Left renal cortex interstitium (tissue), 4 donors: ENCODE measurements around the gene GJB6. TPM values are rescaled to one million over a fixed set of nuclear protein-coding genes. Genes with fewer than 3 reads are reported as not detected.
"Not testable (repeated sequence)": the region's sequence is repeated elsewhere in the genome, so short reads cannot be mapped to it uniquely, and the experiment has no call there.

Source experiments
- DNase-seq, 4 donors: peaks; one replicate each; pipeline ENCODE4 v3.0.0-alpha.2; 2013; ENCODE audit warnings: low read depth in 4 of 4, low spot score in 2 of 4, missing footprints in 1 of 4
- polyA plus RNA-seq, 4 donors: library from polyadenylated mRNA; unstranded; fragments of 120-200 nt; gene quantifications; one replicate each; pipeline ENCODE4 v1.2.1, GENCODE V29; 2013; ENCODE audit not compliant: insufficient read length in 4 of 4

Gene GJB6
- polyA plus RNA-seq: 1 to 10 TPM; 1.5 to 4.6 (median 3.3) TPM

DNA sequence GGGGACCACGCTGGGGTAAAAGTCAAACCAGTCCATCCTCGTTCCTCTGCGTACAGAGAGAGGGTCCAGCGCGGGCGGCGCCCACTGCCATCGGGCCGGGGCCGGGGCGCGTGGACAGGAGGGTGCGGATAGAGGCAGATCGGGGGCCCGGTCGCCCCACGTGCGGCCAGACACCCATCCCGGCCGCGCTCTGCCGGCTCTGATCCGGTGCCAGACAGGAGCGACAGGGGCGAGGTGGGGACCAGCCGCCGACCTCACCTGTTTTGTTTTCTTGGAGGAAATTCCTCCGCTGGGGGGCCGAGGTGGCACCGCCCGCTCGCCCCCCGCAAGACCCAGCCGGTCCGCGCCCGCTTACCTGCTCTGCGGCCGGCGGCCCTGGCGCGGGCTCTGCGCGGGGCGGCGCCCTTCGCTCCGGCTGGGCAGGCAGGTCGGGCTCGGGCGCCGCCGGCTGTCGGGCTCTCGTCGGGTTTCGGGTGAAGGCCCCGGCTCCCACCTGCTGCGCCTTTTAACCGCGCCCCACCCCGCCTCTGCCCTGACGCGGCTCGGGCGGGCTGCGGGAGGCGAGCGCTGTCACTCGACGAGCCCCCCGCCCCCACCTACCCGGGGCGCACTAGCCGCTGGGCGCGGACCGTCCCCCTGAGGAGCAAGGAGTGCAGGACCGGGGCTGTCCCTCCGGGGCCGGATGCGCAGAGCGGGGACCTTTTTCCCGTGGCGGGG is at the start of gene GJB6:
TSS of gene GJB6 (minus strand) at position 481 of the 717 bp plus-strand sequence. CDS start 8,839 bp downstream, outside the sequence.
- no peak for DNase-seq

DNA sequence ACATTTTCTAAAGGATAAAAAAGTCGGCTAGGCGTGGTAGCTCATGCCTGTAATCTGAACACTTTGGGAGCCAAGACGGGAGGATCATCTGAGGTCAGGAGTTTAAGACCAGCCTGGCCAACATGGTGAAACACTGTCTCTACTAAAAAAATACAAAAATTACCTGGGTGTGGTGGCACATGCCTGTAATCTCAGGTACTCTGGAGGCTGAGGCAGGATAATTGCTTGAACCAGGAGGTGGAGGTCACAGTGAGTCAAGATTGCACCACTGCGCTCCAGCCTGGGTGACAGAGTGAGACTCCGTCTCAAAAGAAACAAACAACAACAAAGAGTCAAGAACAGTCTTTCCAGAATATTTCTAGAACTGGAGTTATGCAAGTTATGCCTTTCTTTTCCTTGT is 44.8 kb upstream of the GJB6 start:
- not testable (repeated sequence) for DNase-seq

DNA sequence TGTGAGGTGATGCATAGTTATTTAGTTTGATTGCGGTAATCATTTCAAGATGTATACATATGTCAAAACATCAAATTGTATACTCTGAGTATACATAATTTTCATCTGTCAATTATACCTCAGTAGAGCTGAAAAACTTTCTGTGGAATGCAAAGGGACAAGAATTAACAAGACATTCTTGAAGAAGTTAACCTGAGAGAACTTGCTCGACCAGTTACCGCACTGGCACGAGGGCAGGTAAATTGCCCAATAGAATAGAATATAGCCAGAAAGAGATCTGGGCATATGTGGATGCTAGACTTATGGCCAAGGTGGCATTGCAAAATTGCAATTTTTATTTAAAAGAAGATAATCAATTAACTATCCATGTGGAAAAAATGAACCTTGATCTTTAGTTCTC is 42.3 kb upstream of the GJB6 start:
- no peak for DNase-seq

DNA sequence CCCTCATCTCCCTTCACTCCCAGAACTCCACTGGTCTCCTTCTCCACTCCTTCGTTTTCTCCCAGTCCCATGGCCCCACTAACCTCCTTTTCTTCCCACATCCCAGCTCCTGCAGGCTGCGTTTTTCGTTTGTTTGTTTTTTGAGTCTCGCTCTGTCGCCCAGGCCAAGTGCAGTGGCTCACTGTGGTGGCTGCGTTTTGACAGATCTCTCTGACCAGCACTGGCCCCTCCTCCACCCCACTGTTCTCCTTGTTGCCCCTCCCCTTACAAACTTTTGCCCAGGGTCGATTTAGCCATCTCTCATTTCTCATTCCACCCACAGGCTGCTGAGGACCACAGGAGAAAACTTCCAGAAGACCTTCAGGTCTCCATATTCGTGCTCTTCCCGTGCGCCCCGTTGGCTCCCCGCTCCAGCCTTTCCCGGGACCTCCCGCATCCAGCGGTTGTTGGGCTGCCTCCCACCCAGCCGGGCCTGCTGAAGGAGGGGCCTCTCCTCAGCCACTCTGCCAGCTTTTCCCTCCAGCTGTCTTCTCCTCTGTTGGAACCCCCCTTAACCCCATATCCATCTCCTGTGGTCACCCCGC is 40.6 kb upstream of the GJB6 start:
- no peak for DNase-seq

DNA sequence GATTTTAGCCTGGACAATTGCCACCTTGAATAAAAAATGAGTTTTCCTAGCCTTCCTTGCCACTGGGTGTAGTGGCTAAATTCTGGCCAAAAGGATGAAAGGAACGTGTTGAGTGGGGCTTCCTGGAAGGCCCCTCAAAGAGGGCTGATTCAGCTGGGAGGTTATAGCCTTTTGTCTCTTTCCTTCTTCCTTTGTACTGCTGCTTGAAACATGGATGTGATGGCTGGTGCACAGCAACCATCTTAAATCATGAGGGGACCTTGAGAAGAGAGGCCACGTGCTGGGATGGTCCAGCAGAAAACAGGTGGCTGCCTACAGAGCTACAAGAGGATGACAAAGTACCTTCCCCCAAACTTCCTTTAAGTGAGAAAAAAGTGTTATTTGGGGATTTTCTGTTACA is 40.0 kb upstream of the GJB6 start:
- DNase-seq: no peak

DNA sequence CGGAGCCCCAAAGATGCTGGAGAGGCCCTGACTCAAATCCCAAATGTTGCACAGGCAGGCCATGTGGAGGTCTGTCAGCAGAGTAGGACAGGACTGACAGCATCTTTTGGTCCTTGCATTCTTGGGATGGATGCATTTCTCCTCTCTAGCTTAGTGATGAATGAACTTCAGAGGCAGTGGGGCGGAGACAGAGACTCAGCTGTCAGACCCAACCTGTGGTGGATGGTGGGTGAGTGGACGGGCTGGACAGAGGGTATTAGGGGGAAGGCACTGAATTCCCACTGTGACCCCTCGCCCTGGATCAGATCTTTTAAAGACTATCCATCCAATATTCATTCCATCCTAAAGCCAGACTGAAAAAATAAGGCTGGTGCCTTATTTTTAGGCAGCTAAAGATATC is 39.3 kb upstream of the GJB6 start:
- DNase-seq: no peak

DNA sequence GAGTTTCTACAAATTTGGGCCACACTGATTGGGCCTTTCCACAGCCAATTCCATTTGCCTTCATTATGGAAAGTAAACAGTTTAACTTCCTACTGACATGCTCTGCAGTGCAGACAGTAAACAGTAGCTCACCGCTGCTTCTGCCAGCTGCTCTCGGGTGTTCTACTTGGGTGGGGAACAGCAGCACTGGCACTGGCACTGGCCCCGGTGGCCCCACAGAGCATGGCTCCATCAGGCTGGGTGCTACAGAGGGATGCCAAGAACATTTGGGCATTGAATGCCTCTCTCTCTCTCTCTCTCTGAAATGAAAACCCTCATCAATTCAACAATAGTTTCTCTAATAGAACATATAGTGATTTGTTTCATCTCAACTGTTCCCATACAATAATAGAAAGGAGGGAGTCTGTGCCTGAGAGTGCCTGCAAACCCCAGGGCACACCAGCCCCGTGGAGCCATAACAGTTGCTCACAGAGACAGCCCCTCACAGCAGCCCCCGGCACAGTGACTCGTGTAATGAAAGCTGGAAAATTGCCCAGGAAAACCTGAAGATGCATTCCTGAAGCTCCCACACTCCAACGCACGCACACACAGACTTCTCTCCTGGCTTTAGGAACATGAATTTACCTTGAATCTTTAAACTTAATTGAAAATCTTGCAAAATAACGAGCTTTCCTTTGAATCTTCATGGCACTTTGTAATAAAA is 38.2 kb upstream of the GJB6 start:
- DNase-seq: no peak

DNA sequence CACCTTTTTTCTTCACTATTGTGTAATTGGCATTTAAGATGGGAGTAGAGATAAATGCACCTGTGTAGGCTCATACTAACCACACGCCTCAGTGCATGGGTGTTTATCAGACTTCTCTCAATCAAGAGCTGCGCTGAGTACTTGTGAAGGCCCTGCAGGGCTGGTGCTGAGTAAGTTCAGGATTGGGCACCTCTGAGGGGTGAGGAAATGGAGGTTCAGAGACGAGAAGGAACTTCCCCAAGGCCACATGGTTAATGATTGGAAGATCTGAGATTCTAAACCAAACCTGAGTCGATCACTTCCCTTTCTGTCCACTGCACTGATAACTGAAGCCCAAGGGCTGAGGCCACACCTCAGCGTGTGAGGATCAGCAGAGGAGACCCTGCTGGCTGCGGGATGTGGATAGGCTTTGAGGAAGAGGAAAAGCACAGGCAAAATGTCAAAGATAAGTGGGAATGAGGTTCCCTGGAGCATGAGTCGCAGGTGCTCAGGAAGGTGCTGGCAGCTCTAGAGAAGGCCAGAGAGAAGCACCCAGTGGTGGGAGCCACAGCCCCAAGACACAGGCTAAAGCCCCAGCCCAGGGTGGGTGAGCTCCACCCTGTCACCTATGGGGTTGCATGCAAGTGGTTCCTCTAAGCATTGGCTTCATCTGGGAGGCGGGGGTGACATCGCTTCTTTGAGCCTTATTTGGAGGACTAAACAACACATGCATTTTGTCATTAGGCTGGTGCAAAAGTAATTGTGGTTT is 32.3 kb upstream of the GJB6 start:
- DNase-seq: no peak

DNA sequence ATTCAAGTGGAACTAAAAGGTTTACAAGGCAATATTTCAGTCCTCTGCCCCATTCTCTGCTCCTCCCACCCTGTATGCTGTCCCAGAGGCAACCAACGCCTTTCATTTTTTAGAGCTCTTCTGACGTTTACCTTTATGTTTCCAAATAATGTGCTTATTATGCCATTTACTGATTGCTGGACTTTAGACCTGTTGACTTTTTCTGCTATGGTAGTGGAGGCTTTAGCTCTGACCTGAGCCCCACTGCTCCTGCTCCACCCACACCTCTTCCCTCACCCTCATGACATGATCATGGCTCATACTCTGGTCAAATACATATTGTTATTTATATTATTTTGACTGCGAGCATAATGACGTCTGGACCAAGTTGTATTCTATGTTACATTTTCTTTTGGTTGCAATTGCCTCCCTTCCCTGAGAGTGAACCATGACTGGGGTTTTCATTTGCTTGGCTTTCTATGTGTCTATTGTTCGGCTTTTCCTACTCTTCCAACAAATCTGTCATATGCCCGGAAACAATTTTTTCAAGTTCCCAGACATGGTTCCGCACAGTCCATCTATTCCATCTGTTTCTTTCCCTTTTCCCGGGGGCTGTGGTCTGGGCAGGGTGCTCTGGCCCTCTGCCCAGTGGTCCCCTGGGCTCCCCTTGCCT is 31.4 kb upstream of the GJB6 start:
- no peak for DNase-seq

DNA sequence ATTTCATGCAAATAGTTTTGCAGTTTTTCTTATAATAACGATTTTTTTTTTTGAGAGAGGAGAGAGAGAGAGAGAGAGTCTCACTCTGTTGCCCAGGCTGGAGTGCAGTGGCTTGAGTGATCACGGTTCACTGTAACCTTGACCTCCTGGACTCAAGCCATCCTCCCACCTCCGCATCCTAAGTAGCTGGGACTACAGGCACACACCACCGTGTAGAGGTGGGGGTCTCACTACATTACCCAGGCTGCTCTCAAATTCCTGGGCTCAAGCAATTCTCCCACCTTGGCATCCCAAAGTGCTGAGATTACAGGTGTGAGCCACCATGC is 26.8 kb upstream of the GJB6 start:
- no peak for DNase-seq

DNA sequence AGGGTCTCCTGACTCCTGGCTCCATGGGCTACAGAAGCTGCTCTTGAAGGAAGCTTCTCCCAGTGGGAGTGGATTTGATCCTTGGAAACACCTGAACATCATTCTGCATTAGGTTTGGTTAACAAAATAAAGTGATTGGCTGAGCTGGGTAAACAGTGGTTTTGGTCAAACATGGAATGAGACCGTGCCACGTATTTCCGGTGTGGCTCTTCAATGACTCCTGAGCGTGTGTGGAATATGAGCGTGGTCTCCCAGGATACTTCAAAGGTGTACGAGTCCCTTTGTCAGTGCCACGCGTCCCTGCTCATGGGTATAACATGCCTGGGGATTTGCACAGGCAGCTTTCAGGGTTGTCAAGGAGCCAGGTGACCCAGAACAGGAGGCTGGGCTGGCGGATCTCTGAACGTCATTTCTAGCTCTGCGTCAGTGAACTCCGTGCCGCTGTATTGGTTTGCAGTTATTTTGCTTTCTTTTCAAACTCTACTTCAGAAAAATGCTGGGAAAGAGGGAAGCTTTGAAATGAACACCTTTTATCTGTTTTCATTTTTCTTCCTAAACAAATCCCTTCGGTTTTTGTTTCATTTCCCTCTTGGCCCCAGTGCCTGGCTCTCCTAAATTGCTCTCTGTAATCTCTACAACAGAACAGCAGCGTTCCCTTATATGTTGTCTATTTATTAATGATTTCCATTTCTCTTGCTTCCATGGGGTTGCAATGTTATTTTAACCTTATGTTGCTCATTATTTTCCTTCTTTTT is 26.3 kb upstream of the GJB6 start:
- DNase-seq: peak in 2 of 4 donors; percentile 46 to 56

DNA sequence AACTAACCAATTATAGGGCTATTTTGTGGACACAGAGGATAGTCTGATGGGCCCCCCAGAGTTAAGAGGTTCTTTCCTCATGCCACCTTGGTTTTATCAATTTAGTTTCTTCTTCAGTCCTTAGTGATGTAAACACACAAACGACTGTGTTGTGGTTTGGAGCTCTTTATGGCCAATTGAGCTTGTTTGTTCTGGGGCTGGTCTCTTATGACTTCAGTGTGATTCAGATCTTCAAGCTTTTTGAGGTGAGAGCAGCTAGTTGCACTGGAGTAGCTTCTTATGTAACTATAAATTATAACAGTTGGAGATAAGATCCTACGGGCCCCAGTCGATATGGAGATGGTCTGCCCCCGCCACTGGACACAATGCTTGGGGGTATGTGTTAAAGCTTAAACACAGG is 22.0 kb upstream of the GJB6 start:
- no peak for DNase-seq

DNA sequence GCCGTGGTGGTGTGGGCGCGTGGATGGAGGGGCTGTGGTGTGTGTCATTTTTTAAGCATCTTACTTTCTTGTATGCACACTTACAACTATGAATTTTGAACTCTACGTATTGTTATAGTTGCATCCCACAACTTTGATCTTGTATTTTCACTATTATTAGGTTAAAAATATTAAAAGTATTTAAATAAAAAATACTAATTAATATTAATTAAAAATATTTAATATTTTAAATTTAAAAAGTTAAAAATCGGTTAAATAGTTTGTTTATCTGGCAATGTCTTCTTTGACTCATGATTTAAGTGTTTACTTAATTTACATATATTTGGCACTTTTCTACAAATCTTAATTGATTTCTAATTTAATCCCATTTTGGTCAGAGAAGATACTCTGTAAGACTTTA is 17.8 kb upstream of the GJB6 start:
- no peak for DNase-seq

DNA sequence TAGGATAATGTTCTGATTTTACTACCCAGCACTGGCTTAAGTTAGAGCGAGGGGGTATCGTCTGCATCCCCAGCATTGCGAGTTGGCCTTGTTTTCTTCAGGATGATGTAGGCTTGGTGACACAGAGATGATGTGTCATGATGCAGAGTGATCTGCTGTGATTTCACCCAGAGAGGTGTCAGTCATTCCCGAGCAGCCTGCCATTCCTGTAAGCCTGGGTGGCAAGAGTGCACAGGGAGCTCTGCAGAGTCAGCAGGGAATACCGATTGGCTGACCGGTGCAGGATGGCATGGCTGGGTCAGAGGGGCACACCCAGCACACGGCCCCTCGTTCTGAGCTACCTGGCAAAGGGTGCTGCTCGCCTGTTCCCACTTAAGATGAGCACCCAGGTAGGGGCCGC is 15.8 kb upstream of the GJB6 start:
- DNase-seq: no peak

DNA sequence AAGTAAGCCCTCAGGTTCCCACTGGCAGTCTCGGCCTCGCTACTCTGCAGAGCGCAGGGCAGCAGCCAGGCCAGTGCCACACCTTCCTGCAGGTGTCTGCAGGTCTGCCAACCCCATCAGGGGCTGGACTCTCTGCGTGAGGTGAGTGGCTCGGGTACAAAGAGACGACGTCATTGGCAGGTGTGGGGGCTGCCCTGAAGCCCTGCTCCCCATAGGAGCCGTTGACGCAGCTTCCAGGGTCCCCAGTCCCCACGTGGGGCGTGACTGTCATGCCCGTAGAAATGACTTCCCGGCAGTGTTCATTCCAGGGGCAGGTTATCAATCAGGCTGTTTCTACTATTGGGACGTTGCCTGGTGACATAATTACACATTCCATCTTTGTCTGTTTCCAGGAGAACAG is 15.3 kb upstream of the GJB6 start:
- no peak for DNase-seq

DNA sequence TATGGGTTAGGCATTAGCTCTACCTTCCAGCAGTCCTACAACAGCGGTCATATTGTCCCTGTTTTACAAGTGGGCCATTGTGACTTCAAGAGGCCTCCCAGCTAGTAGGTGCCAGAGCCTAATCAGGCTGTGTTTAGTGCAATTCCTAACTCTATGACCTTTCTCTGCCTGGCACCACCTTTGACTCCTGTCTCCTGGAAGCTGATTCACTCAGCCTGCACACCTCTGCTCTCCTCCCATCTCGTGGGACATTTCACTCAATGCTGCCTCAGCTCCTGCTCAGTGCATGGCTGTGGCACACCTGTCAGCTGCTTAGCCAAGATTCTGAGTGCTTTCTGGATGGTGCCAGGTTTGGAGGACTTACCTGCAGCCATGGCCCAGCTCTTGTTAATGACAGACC is 9.5 kb upstream of the GJB6 start:
- DNase-seq: no peak

DNA sequence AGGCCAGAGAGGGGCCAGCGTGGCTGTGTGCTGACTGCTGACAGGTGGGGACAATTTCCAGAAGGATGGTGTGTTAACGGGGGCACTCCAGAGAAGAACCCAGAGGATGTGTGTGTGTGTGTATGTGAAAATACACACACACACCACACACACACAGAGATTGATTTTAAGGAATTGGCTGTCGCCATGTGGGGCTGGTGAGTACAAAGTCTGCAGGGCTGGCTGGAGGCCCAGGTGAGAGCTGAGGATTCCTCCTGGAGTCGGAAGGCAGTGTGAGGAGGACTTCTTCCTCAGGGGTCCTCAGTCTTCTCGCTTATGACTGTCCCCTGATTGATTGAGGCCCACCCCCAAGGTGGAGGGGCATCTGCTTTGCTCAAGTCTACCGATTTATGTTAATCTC is 7.6 kb upstream of the GJB6 start:
- DNase-seq: no peak

DNA sequence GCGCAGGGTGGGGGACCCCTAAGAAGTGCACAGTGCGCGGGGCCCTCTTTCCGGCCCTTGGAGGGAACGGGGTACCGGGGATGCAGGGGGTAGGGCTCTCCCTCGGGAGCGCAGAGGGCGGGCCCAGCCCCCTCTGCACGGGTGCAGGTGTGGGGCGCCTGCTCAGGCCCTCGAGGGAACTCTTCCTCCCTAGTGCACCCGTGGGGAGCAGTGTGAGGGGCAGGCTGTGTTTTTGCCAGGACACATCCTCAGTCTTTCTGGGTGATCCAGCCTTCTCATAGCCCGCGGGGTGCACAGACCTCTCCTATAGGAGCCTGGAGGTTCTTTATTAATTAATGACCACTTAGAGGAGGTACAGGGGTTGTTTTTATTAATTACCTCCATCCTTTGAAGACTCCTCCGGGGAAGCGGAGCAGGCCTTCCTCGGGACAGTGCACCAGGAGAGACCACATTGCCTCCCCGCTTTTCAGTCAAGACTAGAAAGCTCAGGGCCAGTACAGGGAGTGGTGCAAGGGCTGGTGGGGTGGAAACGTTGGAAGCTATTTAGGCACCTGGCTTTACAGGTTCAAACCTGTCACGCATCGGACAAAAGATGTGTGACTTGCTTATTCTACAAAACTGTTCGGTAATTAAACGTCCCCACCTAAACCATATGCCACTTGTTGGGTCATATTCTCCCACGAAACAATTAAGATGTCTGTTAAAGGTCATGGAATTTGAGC is 598 bp upstream of the GJB6 start:
- DNase-seq: no peak
